Aorta (tissue), 5 donors: ENCODE measurements around the gene GALNT18. TPM values are rescaled to one million over a fixed set of nuclear protein-coding genes. Genes with fewer than 3 reads are reported as not detected.

Source experiments
- ATAC-seq: fragments of 200-7000 bp; cut with Tn5 transposase; one replicate; pipeline ENCODE4 v1.9.1; 2022; ENCODE audit warnings: moderate library complexity; ENCODE audit not compliant: low FRiP score
- DNase-seq, 2 donors: peaks; one replicate each; pipeline ENCODE4 v3.0.0-alpha.2; 2020
- H3K27ac ChIP-seq, 2 donors: one replicate each; pipeline ENCODE4 v1.5.1; 2013; ENCODE audit warnings: low read length in 2 of 2, mild to moderate bottlenecking in 2 of 2, moderate library complexity in 2 of 2, control low read depth in 1 of 2, inconsistent platforms in 1 of 2, low read depth in 1 of 2
- H3K27me3 ChIP-seq, 2 donors: one replicate each; pipeline ENCODE4 v1.6.1; 2013; ENCODE audit warnings: control low read depth in 1 of 2, low read length in 1 of 2, mild to moderate bottlenecking in 1 of 2, moderate library complexity in 1 of 2; ENCODE audit not compliant: insufficient read depth in 2 of 2, control insufficient read depth in 1 of 2
- H3K36me3 ChIP-seq, 2 donors: one replicate each; pipeline ENCODE4 v1.6.1; 2013; ENCODE audit warnings: control low read depth in 1 of 2, low read length in 1 of 2, mild to moderate bottlenecking in 1 of 2; ENCODE audit not compliant: insufficient read depth in 2 of 2, control insufficient read depth in 1 of 2
- H3K4me1 ChIP-seq, 2 donors: one replicate each; pipeline ENCODE4 v1.6.1; 2013; ENCODE audit warnings: low read length in 2 of 2, control low read depth in 1 of 2, mild to moderate bottlenecking in 1 of 2, moderate library complexity in 1 of 2; ENCODE audit not compliant: insufficient read depth in 2 of 2, control insufficient read depth in 1 of 2
- H3K4me3 ChIP-seq, 2 donors: one replicate each; pipeline ENCODE4 v1.5.1; 2013; ENCODE audit warnings: low read length in 2 of 2, control low read depth in 1 of 2, mild to moderate bottlenecking in 1 of 2
- H3K9me3 ChIP-seq: one replicate; pipeline ENCODE4 v1.6.1; 2013; ENCODE audit warnings: mild to moderate bottlenecking, low read length; ENCODE audit not compliant: control insufficient read depth
- WGBS, 2 donors: extraction: QIAGEN DNeasy Blood & Tissue Kit; methylation state at CpG; one replicate each; pipeline ENCODE4 v1.1.7; 2013; 5-methylcytosine and 5-hydroxymethylcytosine counted together
- intact Hi-C, 2 donors: fragments of 100-400 bp; cut with DNase I; formaldehyde crosslinking; loops; one replicate each; pipeline versions ENCODE4 v1.14.2 to v1.15.0; 2022
- polyA plus RNA-seq, 2 donors: library from polyadenylated mRNA; stranded (reverse); fragments of 200-250 nt; gene quantifications; one replicate each; pipeline ENCODE4 v1.2.3, GENCODE V29; 2013
- total RNA-seq, 2 donors: library from RNA; stranded (reverse); fragmentation: NEBNext Ultra II Directional; extraction: Animal tissue kit (Norgen Biotek cat#: 25700); gene quantifications; one replicate each; pipeline ENCODE4 v1.2.1, GENCODE V29; 2021
- donor health status: healthy with polysubstance abuse.
- donor health status: Bipolar disorder and iron deficiency.
- donor health status: DM: no; HTN: no; CAD: no.
- donor health status: DM: no; HTN: no; CAD: no.
- donor health status: DM: yes; HTN: yes; CAD: no.

GALNT18 gene
- total and polyA plus RNA-seq, 4 donors = 5.3 to 60.6 (median 21.4) TPM

DNA sequence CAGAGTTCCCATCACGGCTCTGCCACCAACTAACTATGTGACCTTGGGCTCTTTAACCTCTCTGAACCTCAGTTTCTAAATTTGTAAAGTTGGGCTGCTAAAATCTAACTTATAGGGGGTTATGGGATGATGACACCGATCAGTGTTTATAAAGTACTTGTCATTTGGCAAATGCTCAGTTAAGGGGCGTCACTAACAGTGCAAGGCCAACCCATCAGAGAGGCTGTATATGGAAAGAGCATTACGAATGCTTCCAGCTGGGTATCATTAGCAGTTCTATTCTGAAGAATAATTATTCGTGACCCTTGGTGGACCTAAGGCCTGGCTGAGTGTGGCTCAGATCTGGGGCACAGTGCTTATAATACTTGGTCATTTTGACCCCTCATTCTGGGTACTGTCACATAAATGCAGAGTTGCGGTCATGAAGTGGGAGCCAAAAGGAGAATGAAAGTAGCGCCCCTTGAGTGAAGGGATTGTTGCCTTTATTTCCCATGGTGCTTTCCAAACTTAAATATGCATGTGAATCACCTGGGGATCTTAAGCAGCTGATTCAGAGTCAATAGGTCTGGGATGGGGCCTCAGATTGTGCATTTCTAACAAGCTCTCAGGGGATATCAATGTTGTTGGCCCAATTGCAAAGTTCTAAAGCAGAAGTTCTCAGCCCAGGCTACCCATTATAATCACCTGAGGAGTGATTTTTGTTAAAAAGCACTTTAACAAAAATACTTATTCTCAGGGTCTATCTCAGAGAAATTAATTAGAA is 384.6 kb downstream of the GALNT18 start:
- Histone ChIP-seq H3K9me3 (no peaks in the 10 kb centered on the region), H3K4me1 (no peaks in the 10 kb centered on the region), H3K27me3 (no peaks in the 10 kb centered on the region), H3K4me3 (no peak overlapping the region), H3K27ac (no peak overlapping the region), H3K36me3 (no peaks in the 10 kb centered on the region)
- WGBS, 2 donors = 94% methylated on average over 7 of the region's 7 CpGs
- ATAC-seq = no peak
- intact Hi-C loops = no loop called here
- DNase-seq = no peak

DNA sequence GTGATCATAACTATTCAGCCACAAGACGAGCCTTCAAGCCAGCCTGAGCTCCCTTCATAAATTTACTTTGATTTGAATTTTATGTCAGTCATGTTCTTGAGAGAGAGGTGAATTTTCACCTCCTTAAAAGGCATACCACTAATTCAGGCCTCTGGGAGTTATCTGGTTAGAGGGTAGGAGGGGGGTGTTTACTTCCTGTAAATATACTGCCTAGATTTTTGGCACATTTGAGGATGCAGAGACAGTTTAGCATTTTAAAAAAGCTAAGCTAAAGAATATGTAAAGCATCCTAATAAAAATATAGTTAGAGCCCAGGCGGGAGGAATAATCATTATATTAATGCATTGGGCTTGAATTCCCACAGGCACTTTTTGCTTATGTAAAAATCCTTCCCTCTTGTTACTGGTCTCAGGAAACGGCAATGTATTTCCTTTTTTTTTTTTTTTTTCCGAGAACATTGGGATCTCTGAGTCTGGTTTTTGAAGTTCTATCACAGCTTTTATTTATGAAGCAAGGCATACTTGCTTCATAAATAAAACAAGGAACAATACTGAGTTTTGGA is 385.2 kb downstream of the GALNT18 start:
- WGBS, 2 donors = 90 to 91% methylated on average over 4 of the region's 4 CpGs

DNA sequence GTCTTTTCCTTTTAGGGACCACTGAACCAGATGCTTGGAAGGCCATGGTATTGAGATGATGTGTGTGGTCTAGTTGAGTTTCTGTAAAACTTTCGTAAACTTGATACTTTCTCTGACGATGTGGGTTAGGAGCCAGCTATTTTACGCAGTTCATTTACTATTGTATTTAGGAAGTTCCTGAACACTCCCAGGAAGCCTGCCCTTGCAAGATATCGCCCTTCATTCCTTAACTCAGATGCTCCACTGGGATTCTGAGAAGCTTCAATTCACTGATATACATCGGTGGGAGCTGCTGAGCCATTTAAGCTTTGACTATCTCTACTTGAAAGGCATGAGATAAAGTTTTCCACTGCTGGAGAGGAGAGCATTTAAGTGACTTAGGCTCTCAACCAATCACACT is 390.0 kb downstream of the GALNT18 start:
- 93 to 94% methylated on average over 5 of the region's 5 CpGs for WGBS, 2 donors
- Histone ChIP-seq H3K27ac (no peak overlapping the region), H3K27me3 (no peaks in the 10 kb centered on the region), H3K9me3 (no peaks in the 10 kb centered on the region), H3K4me3 (no peak overlapping the region), H3K36me3 (no peaks in the 10 kb centered on the region), H3K4me1 (no peaks in the 10 kb centered on the region)
- intact Hi-C loops = no loop called here
- DNase-seq = no peak
- no peak for ATAC-seq

More for the DNA sequence above, 385.2 kb downstream of the GALNT18 start:
- H3K36me3 ChIP-seq = no peaks in the 10 kb centered on the region
- DNase-seq = no peak
- H3K4me1 ChIP-seq = no peaks in the 10 kb centered on the region
- no peak overlapping the region for H3K4me3 ChIP-seq
- intact Hi-C loops = no loop called here
- no peaks in the 10 kb centered on the region for H3K9me3 ChIP-seq
- ATAC-seq = no peak
- H3K27me3 ChIP-seq = no peaks in the 10 kb centered on the region
- no peak overlapping the region for H3K27ac ChIP-seq

DNA sequence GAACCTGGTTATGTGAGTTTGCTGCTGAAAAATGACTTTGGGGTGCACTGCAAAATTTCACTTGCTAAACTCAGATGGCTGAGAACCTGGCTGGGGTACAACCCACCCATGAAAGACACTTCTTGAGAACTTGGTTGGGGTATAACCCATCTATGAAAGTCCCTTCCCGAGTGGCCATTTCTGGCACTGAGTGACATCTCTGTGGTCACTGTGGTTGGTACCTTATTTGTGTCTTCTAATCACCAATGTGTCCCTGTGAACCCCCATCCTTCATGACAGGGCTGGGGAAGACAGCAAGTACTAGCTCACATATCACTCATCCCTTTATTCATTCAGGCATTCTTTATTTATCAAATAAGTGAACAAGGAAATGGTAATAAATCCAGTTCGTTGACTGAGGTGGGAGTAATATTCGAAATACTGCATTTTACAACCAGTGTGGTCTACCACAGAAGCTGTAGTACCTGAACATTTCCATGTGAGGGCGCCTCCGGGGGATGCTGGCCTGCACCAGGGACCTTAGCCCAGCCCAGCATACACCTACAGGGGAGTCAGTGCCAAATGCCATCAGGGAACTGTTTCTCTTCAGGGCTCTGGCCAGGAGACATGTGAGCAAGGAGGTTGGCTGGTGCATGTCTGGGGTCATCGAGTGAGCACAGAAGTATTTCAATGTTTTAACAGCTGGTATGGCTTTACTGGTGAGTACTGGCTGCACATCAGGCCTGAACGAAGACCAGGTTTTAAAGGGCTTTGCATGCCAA is 390.8 kb downstream of the GALNT18 start:
- 51 to 59% methylated on average over 7 of the region's 7 CpGs for WGBS, 2 donors
- Histone ChIP-seq H3K4me1 (no peaks in the 10 kb centered on the region), H3K27ac (no peak overlapping the region), H3K9me3 (no peaks in the 10 kb centered on the region), H3K27me3 (no peaks in the 10 kb centered on the region), H3K4me3 (no peak overlapping the region), H3K36me3 (no peaks in the 10 kb centered on the region)
- ATAC-seq = no peak
- intact Hi-C loops = no loop called here
- DNase-seq = no peak

DNA sequence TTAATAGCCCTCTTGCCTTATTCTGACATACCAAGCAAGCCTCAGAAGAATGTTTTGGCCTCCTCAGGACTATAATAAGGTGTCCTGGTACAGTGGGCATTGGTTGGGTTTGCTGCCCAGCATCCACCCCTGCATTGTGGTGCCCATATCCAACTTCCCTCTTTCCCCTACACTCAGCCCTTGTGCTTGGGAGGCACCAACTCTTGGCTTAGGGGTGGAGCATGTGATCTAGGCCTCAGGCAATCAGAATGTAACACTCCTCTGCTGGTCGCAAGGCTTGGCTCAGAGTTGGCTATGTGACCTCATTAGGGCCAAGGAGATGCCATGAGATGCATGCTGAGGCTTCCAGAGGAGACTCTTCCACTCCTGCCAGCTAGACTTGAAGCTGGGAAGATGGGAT is 391.7 kb downstream of the GALNT18 start:
- Histone ChIP-seq H3K4me3 (no peak overlapping the region), H3K36me3 (no peaks in the 10 kb centered on the region), H3K4me1 (no peaks in the 10 kb centered on the region), H3K27ac (no peak overlapping the region), H3K9me3 (no peaks in the 10 kb centered on the region), H3K27me3 (no peaks in the 10 kb centered on the region)
- 77 to 84% methylated on average over 1 of the region's 1 CpG for WGBS, 2 donors
- DNase-seq (no peak), ATAC-seq (no peak)
- intact Hi-C loops = no loop called here

DNA sequence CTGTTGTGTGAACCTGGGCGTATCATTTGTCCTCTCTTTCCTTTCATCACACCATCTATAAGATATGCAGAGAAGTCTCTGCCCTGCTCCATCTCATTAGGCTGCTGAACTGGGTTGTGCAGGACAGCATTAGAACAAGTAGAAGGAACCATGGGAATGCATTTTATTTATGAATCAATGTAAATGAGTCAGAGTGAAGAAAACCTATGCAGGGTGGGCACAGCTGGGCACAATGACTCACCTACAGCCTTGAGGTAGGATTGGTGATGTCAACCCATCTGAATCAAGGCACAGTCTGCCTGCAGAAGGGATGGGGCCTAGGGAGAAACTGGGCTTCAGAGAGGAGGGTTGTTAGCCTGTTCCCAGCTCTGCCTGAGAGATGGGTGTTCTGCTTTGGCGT is 392.2 kb downstream of the GALNT18 start:
- Histone ChIP-seq H3K4me3 (no peak overlapping the region), H3K36me3 (no peaks in the 10 kb centered on the region), H3K27ac (no peak overlapping the region), H3K27me3 (no peaks in the 10 kb centered on the region), H3K9me3 (no peaks in the 10 kb centered on the region), H3K4me1 (no peaks in the 10 kb centered on the region)
- ATAC-seq (no peak), DNase-seq (no peak)
- 97% methylated on average over 2 of the region's 2 CpGs for WGBS, 2 donors
- intact Hi-C loops = no loop called here

DNA sequence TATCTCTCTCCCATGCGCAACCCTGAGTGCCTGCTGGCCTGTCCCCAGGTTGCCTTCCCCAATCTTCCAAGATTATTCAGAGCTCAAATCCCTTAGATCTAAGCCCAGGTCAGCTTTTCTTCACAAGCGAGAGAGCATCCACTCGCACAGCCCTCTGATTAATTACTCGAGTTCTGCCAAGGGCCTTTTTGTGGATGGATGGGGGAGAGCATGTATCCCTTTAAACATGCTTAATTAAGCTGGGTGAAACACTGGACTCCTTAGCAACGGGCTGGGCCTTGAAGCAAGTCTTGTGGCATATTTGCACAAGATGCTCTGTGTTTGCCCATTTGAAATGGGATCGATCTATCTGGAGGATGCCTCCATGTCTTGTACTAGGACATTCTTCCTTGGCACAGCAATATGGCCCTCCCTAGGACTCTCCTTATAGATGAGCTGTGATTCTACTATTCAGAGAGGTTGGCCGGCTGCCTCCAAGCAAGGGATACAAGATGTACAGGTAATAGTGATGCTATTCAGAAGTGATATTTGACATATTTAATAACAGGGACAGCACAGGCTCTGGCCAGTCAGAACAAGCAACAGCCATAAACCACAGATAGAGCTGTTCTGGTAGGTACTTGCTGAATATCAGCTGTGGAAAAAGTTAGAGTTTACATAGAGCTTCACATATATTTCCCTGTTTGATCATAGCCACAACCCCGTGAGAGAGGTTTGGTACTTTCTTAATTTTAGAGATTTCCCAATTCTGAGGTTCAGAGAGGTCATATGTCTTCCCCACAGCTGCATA is 394.3 kb downstream of the GALNT18 start:
- Histone ChIP-seq H3K27ac (no peak overlapping the region), H3K27me3 (no peaks in the 10 kb centered on the region), H3K9me3 (no peaks in the 10 kb centered on the region), H3K4me3 (no peak overlapping the region), H3K36me3 (no peaks in the 10 kb centered on the region), H3K4me1 (no peaks in the 10 kb centered on the region)
- intact Hi-C loops = no loop called here
- ATAC-seq (no peak), DNase-seq (no peak)
- WGBS, 2 donors = 96 to 98% methylated on average over 8 of the region's 8 CpGs
